GM18873 (cell line): ENCODE measurements around the gene CFAP77.

Experiments
- ATAC-seq: cut with Tn5 transposase; IDR thresholded peaks from one replicate; pipeline ENCODE4 v1.9.1; 2021; ENCODE audit warnings: mild to moderate bottlenecking, moderate library complexity, moderate number of reproducible peaks; ENCODE audit not compliant: unreplicated experiment, low FRiP score

Gene CFAP77

DNA sequence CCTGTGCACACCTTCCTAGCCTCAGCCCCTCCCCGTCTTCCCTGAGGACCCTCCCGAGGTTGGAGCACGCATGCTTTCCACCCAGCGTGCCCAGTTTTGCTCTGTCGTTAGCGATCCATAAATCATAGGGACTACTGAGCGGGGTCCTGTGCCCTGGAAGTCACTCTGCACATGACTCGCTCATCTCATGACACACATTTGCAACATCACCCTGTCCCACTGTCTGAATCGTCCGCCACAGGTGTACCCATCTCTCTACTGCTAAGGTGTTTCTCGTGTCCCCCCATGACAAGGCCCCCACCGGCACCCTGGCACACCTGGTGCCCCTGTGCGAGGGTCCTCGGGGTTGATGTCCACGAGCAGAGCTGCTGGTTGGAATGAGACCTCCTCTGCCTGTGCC is 103.4 kb downstream of the CFAP77 start:
- ATAC-seq = no peak

- no peak for ATAC-seq
These were observed 104.2 kb downstream of the CFAP77 start for GRCh38 chr9:132514011-132514744.

- no peak for ATAC-seq
These were observed 104.8 kb downstream of the CFAP77 start for GRCh38 chr9:132514821-132515220.

- no peak for ATAC-seq
These were observed 106.3 kb downstream of the CFAP77 start for GRCh38 chr9:132516301-132516700.

GRCh38 chr9:132516911-132517310 is 106.9 kb downstream of the CFAP77 start:
- no peak for ATAC-seq

GRCh38 chr9:132517815-132518550 is 108.0 kb downstream of the CFAP77 start:
- ATAC-seq = no peak

DNA sequence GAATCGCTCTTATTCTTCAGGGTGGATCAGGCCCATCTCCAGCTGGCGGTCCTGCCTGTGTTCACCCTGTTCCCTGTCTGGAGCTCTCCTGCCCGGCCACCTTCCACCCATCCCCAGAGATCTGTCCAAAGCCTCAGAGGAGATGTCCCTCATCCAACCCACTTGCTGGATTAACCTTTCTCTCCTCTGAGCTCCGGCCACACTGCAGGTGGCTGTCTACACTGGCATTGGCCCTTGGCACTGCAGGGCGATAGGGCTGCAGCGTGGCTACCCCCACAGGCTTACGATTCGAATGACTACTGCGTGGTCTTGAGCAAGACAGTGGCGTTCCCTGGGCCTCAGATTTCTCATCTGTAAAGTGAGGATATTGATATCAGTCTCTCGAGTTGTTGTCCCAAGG is 108.6 kb downstream of the CFAP77 start:
- ATAC-seq = no peak

- ATAC-seq = no peak
These were observed 109.0 kb downstream of the CFAP77 start for GRCh38 chr9:132519033-132519432.

DNA sequence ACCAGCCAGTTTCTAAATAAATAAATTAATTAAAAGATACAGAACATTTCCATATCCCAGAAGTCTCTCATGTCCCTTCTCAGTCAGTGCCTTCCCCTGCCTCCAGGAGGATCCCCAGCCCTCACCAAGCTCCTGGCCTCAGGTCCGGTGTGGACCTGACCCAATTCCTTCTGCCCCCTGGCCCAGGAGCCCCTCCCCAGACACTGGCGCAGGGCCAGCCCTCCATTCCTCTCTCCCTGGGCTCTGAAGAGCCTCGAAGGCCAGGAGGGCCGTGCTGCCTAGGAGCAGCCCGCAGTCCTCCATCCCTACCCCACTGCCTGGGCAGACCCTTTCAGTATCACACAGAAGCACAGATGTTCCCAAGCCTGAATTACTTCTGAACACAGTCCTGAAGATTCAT is 110.6 kb downstream of the CFAP77 start:
- ATAC-seq = no peak

DNA sequence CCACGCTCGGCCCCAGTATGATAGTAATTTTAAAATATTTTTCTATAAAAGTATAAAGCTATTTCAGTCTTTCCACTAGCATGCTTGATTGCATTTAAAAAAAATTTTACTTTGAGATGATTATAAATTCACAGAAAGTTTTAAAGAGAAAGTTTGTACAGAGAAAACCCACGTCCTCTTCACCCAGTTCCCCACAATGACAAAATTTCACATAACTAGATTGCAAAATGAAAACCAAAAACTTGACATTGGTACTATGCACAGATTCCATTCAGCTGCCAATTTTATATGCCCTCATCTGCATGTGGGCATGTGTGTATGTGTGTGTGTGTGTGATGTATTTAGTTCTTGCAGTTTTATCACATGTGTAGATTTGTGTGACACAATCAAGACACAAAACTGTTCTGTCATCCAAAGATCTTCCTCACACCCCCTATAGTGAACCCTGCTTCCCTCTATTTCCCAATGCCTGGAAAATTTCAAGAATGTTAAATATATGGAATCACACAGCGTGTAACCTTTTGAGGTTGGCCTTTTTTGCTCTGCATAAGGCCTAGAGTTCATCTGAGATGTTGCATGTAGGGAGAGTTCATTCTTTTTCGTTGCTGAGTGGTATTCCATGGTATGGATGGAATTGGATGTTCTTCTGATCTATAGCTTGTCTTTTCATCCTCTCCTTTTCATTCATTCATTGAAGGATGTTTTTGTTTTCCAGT is 115.5 kb downstream of the CFAP77 start:
- no peak for ATAC-seq

DNA sequence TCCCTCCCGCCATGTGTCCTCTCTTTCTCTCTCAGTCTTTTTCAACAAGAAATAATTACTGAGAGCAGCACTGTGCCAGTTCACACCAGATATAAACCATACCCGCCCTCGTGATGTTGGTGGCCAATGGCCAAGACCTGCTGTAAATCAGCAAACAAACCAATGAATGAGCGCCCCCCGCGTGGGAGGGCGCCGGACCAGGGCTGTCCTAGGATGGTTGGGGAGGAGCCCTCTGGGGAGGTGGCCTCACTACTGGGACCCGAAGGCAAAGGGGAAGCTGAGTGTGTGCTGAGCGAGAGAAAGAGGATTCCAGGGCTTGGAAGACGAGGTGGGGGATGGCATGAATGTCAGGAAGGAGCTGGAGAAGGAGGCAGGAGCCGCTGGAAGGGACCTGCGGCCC is 121.2 kb downstream of the CFAP77 start:
- no peak for ATAC-seq

DNA sequence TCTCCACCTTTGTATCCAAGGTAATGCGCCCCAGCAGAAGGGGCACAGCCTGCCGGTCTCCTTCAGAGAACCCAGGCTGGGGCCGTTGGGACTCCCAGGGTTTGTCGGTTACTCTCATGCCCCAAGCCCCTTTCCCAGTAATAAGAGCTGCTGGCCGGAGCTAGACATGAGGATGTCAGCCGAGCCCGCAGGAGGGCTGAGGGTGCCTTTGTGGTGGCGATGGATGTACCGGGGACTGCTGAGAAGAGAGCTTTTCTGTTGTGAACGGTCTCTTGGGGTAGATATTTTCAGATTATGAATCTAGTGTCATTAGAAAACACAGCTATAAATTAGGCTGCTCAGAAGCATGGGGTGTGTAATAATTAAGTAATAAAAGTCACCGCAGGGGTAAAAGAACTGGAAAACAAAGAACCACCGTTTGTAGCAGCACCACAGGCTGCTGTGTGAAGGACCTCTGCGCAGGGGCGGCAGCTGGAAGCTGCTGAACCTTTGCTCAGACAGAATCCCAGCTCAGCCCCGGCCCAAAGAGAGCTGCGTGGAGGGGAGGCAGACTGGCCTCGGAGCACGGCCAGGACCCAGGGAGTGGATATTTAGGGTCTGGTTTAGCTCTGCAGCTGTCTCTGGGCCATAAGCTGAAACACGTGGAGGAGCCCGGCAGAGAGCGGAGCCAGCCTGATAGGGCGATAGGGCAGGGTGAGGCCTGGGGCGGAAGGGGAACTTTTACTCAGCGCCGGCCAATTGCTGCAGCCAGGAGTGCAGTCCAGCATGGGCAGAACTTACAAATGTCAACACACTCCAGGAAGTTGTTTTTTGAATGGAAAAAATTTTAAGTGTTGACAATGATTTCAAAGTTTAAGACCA is 121.9 kb downstream of the CFAP77 start:
- ATAC-seq = no peak

DNA sequence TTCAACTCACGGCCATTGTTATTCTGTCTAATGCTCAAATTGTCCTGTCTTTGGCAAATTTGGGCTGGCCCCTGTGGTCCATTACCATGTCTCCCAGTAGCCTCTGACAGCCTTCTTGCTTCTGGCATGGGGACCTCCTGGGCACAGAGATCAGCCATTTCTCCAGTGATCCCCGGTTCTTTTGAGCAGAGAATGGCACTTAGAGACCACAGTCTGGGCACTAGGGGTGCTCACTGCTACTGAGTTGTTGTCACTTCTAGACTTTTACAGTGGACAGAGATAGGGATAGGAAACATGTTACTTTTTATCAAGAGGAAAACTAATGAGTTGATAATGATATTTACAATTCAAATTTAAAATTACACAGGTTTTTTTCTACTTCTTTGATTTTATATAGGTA is 124.8 kb downstream of the CFAP77 start:
- no peak for ATAC-seq

GRCh38 chr9:132536124-132536523 is 126.1 kb downstream of the CFAP77 start:
- no peak for ATAC-seq

- no peak for ATAC-seq
These were observed 127.3 kb downstream of the CFAP77 start for GRCh38 chr9:132537352-132537751.

DNA sequence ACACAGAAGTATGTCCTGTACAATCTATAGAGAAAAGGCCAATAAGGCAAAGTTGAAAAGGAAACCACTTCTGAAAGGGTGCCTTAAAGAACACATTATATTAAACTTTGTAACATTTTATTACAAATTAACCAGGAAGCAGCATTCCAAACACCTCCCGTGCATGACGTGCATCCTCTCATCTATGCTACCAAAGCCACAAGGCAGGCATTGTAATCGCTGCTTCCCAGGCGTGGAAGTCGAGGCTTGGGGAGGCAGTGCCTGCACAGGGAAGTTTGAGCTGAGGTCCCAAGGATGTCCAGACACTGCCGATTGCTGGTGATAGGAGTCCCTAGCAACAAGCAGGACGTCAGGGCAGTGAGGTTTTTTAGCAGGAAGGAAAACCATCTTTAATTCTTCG is 128.1 kb downstream of the CFAP77 start:
- no peak for ATAC-seq

DNA sequence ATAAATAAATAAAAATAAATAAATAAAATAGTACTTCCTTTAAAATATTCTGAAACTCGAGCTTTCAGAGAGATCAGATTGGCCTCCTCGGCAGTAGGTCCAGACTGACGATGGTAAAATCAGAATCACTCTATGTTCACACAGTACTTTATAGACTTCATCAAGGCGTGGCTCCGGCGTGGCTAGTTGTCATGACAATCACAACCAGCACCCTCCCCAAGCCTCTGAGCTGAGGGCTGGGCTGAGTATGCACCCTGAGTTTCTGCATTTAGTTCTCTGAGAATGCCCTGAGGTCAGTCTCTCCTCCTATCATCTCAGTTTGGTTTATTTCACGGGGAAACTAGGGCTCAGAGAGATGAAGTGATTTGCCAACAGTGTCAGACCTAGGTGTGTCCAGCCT is 129.1 kb downstream of the CFAP77 start:
- ATAC-seq = no peak

GRCh38 chr9:132541051-132541450 is 131.0 kb downstream of the CFAP77 start:
- no peak for ATAC-seq

GRCh38 chr9:132541870-132542830 is 132.1 kb downstream of the CFAP77 start:
- ATAC-seq = no peak
